ENCODE data around the gene ADSS1.

ADSS1 gene

GRCh38 chr14:104715871-104716270 lies 8.2 kb upstream of the ADSS1 start:
- TF ChIP-seq YY1 (IDR thresholded peaks at IDR 0.05; ENCODE audit: low read depth), result no peak
- no peak for TF ChIP-seq EP300 (IDR thresholded peaks at IDR 0.05; ENCODE audit: borderline replicate concordance)
- no peak for TF ChIP-seq CREB1 (IDR thresholded peaks at IDR 0.05; ENCODE audit: low read depth)
- no peak for TF ChIP-seq TEAD4 (IDR thresholded peaks at IDR 0.05)
- TF ChIP-seq REST (IDR thresholded peaks at IDR 0.05; ENCODE audit: low read depth), result no peak
- no peak for TF ChIP-seq TAF1 (IDR thresholded peaks at IDR 0.05; ENCODE audit: low read depth)
- no peak for TF ChIP-seq EGR1 (IDR thresholded peaks at IDR 0.05)
- TF ChIP-seq ZBTB7A (IDR thresholded peaks at IDR 0.05; ENCODE audit: low read depth), result no peak
- no peak for TF ChIP-seq TCF12 (IDR thresholded peaks at IDR 0.05; ENCODE audit: low read depth)
- no peak for TF ChIP-seq MAX (IDR thresholded peaks at IDR 0.05)
- no peak for TF ChIP-seq CEBPB (IDR thresholded peaks at IDR 0.05)
- TF ChIP-seq RAD21 (IDR thresholded peaks at IDR 0.05; ENCODE audit: low read depth), result no peak

GRCh38 chr14:104717137-104717536 lies 6.9 kb upstream of the ADSS1 start:
- no peak for TF ChIP-seq CREB1 (IDR thresholded peaks at IDR 0.05; ENCODE audit: low read depth)
- TF ChIP-seq CEBPB (IDR thresholded peaks at IDR 0.05), result no peak
- no peak for TF ChIP-seq EGR1 (IDR thresholded peaks at IDR 0.05)
- TF ChIP-seq MAX (IDR thresholded peaks at IDR 0.05), result no peak
- TF ChIP-seq ZBTB7A (IDR thresholded peaks at IDR 0.05; ENCODE audit: low read depth), result no peak
- TF ChIP-seq USF1 (IDR thresholded peaks at IDR 0.05), result no peak

- TF ChIP-seq FOXM1 (IDR thresholded peaks at IDR 0.05; ENCODE audit: borderline replicate concordance, low read depth) (no peak), USF1 (IDR thresholded peaks at IDR 0.05) (no peak), EGR1 (IDR thresholded peaks at IDR 0.05) (no peak), NFIC (IDR thresholded peaks at IDR 0.05) (no peak), CREB1 (IDR thresholded peaks at IDR 0.05; ENCODE audit: low read depth) (no peak), RAD21 (IDR thresholded peaks at IDR 0.05; ENCODE audit: low read depth) (no peak), ZBTB7A (IDR thresholded peaks at IDR 0.05; ENCODE audit: low read depth) (no peak), TCF12 (IDR thresholded peaks at IDR 0.05; ENCODE audit: low read depth) (no peak), EP300 (IDR thresholded peaks at IDR 0.05; ENCODE audit: borderline replicate concordance) (no peak), CEBPB (IDR thresholded peaks at IDR 0.05) (no peak), TAF1 (IDR thresholded peaks at IDR 0.05; ENCODE audit: low read depth) (no peak), TEAD4 (IDR thresholded peaks at IDR 0.05) (no peak), MAX (IDR thresholded peaks at IDR 0.05) (no peak), YY1 (IDR thresholded peaks at IDR 0.05; ENCODE audit: low read depth) (no peak), REST (IDR thresholded peaks at IDR 0.05; ENCODE audit: low read depth) (no peak)
Observed at GRCh38 chr14:104717646-104718045, 6.4 kb upstream of the ADSS1 start.

GRCh38 chr14:104718147-104718546 lies 5.9 kb upstream of the ADSS1 start:
- TF ChIP-seq NFIC (IDR thresholded peaks at IDR 0.05), result no peak
- no peak for TF ChIP-seq FOXM1 (IDR thresholded peaks at IDR 0.05; ENCODE audit: borderline replicate concordance, low read depth)
- no peak for TF ChIP-seq CREB1 (IDR thresholded peaks at IDR 0.05; ENCODE audit: low read depth)
- TF ChIP-seq TCF12 (IDR thresholded peaks at IDR 0.05; ENCODE audit: low read depth), result no peak
- no peak for TF ChIP-seq MAX (IDR thresholded peaks at IDR 0.05)
- no peak for TF ChIP-seq EGR1 (IDR thresholded peaks at IDR 0.05)
- TF ChIP-seq ZBTB7A (IDR thresholded peaks at IDR 0.05; ENCODE audit: low read depth), result no peak
- TF ChIP-seq CEBPB (IDR thresholded peaks at IDR 0.05), result no peak
- TF ChIP-seq TAF1 (IDR thresholded peaks at IDR 0.05; ENCODE audit: low read depth), result no peak
- TF ChIP-seq EP300 (IDR thresholded peaks at IDR 0.05; ENCODE audit: borderline replicate concordance), result no peak
- no peak for TF ChIP-seq YY1 (IDR thresholded peaks at IDR 0.05; ENCODE audit: low read depth)
- no peak for TF ChIP-seq RAD21 (IDR thresholded peaks at IDR 0.05; ENCODE audit: low read depth)
- TF ChIP-seq TEAD4 (IDR thresholded peaks at IDR 0.05), result no peak

GRCh38 chr14:104718871-104719270 lies 5.2 kb upstream of the ADSS1 start:
- TF ChIP-seq EGR1 (IDR thresholded peaks at IDR 0.05) (no peak), MAX (IDR thresholded peaks at IDR 0.05) (no peak), TEAD4 (IDR thresholded peaks at IDR 0.05) (no peak), NFIC (IDR thresholded peaks at IDR 0.05) (no peak), CEBPB (IDR thresholded peaks at IDR 0.05) (no peak), TCF12 (IDR thresholded peaks at IDR 0.05; ENCODE audit: low read depth) (no peak), REST (IDR thresholded peaks at IDR 0.05; ENCODE audit: low read depth) (no peak), YY1 (IDR thresholded peaks at IDR 0.05; ENCODE audit: low read depth) (no peak), TAF1 (IDR thresholded peaks at IDR 0.05; ENCODE audit: low read depth) (no peak), USF1 (IDR thresholded peaks at IDR 0.05) (no peak), EP300 (IDR thresholded peaks at IDR 0.05; ENCODE audit: borderline replicate concordance) (no peak), RAD21 (IDR thresholded peaks at IDR 0.05; ENCODE audit: low read depth) (no peak), FOXM1 (IDR thresholded peaks at IDR 0.05; ENCODE audit: borderline replicate concordance, low read depth) (no peak), CREB1 (IDR thresholded peaks at IDR 0.05; ENCODE audit: low read depth) (no peak), ZBTB7A (IDR thresholded peaks at IDR 0.05; ENCODE audit: low read depth) (no peak)
